HG03469 (cell line): ENCODE measurements around the gene ASB1.

Experiments used
- ATAC-seq: cut with Tn5 transposase; IDR thresholded peaks from one replicate; pipeline ENCODE4 v1.9.1; 2021; ENCODE audit warnings: mild to moderate bottlenecking, moderate library complexity, moderate number of reproducible peaks; ENCODE audit not compliant: unreplicated experiment

ASB1 gene

DNA sequence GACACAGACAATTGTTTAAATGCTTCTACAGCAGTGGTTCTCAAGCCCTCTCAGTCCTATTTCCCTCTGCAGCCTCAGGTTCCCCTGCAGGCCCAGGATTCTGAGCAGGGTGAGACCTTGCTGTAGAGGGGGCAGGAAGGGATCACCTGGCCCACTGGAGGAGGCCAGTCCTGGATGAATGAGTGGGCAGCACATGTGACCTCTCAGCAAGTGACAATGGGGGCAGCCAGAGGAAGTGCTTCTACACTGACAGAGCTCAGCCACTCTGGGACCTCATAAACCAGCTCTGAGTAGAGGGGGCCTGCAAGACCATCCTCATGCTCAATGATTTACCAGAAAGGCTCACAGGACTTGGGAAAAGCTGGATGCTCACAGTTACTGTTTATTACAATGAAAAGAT is 63.2 kb downstream of the ASB1 start:
- no peak for ATAC-seq

DNA sequence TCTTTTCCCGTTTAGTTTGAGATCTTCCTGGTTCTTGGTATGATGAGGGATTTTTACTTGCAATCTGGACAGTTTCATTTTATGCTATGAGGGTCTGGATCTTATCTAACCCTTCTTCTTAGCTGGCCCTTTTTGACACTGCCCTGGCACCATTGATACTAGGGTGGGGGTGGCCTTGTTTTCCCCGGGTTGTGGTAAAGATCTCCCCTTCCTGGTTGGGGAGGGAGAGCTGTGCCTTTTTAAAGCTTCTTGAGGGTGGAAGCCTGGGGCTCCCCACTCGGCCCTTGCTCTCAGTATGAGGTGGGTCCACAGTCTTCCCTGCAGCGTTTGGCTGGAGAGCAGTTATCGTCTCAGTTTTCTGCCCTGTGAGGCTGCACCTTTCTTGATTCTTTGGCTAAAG is 66.1 kb downstream of the ASB1 start:
- no peak for ATAC-seq

DNA sequence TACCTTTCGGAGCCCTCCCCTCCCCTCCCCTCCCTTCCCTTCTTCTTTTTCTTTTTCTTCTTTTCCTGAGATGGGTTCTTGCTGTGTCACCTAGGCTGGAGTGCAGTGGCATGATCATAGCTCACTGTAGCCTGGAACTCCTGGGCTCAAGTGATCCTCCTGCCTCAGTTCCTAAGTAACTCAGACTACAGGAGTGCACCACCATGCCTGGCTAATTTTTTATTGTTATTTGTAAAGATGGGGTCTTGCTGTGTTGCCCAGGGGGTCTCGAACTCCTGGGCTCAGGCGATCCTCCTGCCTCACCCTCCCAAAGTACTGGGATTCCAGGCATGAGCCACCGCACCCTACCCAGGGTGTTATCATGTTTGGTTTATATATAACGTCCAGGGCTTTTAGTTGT is 66.7 kb downstream of the ASB1 start:
- no peak for ATAC-seq

DNA sequence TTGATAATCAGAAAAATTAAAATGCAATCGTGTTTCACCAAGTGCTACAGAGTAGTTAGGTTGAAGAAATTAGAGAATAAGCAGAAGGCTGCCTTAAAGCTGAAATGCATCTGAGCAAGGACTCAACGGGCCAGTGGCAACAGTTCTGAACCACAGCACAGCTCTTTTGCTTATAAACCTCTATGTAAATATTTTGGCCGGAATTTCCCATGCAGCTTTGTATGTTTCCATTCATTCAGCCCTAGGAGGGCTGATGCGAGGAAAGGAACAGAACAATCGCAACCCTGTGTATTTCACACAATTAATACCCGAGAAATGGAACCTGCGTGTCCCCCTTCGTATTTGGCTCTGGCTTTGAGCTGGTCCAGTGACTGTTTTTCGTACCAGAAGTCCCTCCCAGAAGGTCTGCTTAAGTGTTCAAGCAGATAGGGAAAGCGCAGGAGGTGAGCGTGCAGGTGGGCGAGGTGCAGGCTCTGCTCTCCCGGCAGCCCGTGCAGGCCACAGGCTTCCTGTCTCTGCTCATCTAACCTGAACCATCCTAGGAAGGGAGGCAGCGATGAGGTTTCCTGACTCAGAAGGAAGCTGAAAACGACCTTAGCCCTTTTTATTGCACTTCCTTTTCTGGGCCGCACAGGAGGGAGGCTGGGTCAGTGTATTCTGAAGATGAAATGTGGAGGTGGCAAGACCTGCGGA is 67.3 kb downstream of the ASB1 start:
- ATAC-seq: no peak

DNA sequence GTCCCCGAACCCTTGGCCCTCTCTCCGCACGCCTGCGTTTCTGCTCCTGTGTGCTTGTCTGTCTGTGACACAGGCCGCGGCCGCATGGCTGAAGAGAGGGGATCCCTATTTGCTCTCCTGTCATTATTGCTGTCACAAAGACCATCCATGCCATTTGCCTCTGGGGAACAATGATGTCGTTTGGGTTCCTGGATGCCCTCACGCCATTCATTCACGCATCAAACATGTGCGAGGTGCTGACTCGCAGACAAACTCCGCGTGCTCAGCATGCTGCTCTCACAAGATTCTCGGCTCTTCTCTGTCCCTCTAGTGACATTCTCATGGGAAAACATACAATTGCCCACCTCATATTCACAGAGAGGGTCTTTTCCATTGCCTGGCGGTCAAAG is 67.8 kb downstream of the ASB1 start:
- no peak for ATAC-seq

DNA sequence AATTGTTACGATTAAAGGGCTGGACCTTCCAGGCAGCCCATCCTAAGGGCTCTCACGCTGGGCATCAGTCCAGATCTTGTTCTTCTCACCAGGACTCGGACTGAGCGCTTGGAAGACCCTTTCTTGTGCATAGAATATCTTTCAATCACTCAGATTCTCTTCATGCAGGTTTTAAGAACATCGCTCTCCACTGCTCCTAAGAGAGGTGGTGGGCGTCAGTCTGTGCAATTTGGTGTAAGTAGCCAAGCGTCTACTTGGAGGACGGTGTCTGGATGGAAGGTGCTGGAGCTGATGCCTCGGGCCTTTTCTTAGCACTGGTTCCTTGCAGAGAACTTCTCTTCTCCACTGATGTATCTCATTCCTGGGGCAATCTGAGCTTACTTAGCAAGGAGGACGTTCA is 68.7 kb downstream of the ASB1 start:
- no peak for ATAC-seq

DNA sequence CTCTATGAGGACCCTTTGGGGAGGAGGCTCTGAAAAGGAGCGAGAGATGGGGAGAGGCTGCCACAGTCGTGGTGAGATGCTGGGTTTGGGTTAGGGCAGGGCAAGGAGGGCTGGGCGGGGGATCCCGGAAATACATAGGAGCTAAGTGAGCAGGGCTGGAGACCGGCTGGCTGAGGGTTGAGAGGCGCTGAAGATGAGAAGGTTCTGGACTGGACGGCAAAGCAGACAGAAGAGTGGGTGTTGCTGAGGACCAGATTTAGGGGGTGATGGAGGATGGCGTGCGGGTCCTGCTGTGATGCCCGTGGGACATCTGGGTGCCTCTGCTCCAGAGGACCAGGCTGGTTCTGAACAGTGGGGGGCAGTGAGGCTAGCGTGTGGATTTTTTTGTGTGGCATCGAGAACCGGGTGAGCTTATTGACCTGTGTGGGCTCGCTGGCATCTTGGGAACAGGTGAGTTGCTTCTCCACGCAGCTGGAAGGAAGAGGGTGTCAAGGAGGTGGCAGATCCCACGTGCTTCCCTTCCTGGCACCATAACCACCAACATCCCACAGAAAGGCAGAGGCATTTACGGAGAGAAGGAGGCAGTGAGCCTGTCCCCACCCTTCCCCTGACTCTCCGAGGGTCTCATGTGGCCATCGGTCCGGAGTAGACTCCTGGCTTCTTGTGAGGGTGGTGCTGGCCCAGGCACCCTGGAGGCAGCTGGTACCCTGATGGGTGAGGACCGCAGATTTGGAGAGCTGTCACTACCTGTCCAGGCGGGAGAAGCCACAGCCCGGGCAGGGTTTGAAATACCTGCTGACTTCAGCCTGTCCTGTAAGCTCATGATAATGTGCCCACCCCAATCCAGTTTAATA is 70.3 kb downstream of the ASB1 start:
- no peak for ATAC-seq

DNA sequence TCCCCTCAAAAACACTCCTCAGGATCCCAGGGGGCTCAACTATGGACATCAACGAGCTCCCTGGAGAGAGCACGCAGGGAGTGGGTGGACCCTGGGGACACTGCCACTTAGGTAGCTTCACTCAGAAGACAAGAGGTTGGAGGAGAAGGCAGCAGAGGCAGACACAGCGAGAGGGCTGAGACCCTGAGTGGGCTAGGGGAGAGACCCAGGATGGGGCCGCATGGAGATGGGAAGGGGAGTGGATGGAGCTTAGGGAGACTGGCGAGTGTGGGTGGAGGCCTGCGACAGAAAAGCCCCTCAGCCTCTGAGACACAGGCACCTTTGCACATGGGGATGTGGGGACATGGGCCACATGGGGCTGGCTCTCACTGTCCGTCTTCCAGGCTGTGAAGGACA is 70.9 kb downstream of the ASB1 start:
- ATAC-seq: no peak

DNA sequence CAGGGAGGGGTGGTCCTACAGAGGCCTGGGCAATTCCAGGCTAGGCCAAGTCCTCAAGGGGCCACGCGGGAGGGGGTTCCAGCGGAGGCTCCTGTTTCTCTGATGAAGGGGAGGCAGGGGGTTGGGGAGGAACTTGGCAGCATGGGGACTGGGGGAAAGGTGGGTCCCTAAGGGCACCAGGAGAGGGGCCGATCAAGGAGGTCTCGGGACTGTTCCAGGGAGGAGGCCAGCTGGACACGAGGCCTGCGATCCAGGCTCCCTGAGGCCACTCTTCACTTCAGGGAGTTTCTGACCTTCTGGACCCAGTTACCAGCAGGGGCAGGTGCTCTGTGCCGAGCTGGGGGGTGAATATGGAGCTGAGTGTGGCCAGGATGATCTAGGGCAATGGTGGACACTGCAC is 71.5 kb downstream of the ASB1 start:
- no peak for ATAC-seq

DNA sequence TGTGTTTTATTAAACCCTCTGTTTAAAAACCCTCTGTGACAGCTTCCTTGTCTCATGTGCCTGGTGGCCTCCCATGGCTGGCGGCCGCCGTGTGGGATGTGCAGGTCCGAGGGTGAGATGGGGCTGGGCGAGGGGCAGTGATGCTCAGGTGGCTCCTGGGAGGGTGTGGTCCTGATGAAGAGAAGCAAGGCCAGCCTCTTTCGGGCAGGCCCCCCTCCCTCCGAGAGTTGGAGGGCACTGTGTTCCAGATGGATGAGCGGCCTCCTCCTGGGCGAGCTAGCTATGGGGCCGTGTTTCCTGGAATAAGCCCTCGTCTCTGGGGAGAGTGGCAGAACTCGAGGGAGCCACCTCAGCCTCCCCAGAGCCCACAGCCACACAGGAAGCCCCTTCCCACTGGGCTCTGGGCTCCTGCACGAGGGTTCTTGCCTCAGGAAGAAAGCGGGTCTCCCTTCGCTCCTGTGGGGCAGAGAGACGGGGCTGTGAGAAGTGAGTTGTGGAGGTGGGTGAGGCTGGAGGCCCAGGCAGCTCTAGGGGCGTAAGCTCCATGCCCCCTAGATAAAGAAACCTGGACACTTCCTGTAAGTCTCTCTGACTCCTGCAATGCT is 72.1 kb downstream of the ASB1 start:
- no peak for ATAC-seq

DNA sequence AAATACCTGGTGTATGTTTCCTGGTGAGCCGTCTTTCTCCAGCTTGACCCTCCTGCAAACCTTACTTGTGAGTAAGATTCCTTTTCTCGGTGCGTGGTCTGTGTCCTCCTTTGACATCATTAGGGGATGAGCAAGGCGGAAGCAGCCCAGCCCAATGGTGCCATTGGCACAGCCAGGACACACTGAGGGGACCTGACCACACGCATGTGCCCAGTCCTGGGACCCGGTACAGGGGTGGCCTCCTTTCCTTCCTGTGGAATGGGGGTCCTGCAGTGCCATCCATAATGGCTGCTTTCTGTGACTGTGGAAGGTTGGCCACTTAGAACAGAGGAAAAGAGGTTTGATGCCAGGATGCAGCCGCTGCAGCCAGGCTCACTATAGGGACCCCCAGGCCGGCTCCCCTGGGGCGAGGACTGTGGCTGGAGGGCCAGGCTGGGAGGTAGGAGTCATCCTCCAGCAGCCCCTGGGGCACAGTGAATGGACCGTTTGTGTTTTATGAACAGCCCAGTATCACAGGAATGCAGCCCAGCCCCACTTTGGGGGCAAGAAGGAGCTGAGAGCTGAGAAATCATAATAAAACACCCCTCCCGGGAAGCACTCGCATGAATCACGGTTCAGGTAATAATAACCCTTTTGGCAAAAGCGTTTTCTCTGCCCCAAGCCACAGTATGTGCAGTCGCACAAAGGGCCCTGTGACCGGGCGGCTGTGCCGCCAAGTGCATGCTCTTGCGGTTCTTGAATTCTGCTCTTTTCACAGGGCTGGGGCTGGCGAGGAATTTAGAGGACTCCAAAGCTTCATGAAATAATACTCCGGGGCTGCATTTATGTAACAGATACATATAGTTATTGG is 73.2 kb downstream of the ASB1 start:
- no peak for ATAC-seq

DNA sequence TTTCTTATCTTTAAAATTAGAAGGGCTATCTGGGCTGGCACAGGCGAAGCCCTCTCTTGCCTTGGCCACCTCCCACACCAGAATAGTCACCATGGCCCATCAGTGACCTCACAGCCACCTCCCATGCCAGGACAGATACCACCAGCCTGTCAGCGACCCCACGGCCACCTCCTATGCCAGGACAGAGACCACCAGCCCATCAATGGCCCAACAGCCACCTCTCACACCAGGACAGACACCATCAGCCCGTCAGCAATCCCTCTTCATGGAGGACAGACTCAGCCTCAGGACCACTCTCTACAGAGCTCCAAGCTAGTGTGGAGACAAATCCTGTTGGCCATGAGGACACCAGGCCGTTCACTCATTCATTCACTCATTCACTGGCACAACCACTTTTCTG is 74.6 kb downstream of the ASB1 start:
- ATAC-seq: no peak
